K562 (cell line): Measurements from ENCODE around the gene ZMYM4.

Experiments
- ELK1 ChIP-seq: sonication (generic); formaldehyde crosslinking; IDR thresholded peaks from 2 replicates; pipeline ENCODE4 v1.8.1; 2022; ENCODE audit warnings: missing genetic modification reagents
- ZNF384 ChIP-seq: IDR thresholded peaks from 2 replicates; pipeline ENCODE4 v1.6.1; 2012; ENCODE audit warnings: low read depth, low read length, improper control_type of control experiment

- TF ChIP-seq ELK1 (CRISPR knock-in tag) (no peak), ZNF384 (no peak)
Measured at GRCh38 chr1:35266306-35266705, 2.2 kb upstream of the ZMYM4 start.
